K562 (cell line): ENCODE data around the gene H2AZ2. TPM values are rescaled to one million over a fixed set of nuclear protein-coding genes. Genes with fewer than 3 reads are reported as not detected.

Experiments
- ATAC-seq: fragments of 200-7000 bp; cut with Tn5 transposase; 3 replicates; pipeline ENCODE4 v1.9.1; 2020; ENCODE audit warnings: moderate library complexity
- BruUV-seq: library from RNA; stranded (reverse); fragments of 400-500 nt; replicated peaks from 2 replicates; lab custom pipeline; 2021; lab: Mats Ljungman, UMichigan
- CTCF ChIA-PET: fragments of 300-600 bp; formaldehyde crosslinking; extraction: SDS; loops from one replicate; lab custom pipeline; 2021; ENCODE audit warnings: low intra/inter-chr PET ratio; lab: Yijun Ruan, JAX
- POLR2A ChIA-PET: fragments of 300-600, 350-650 bp; sonication (Branson Sonifier 250); formaldehyde crosslinking; extraction: SDS; loops from one replicate; lab custom pipeline; 2021; ENCODE audit warnings: antibody characterized with exemption, inconsistent platforms; lab: Yijun Ruan, JAX
- DNase-seq, 4 experiments: peaks; one replicate each; pipeline versions ENCODE4 v3.0.0 to v3.0.0-alpha.2; 2011 to 2018; ENCODE audit warnings: low spot score in 3 of 4, mixed read lengths in 3 of 4; ENCODE audit errors: extremely low read depth in 1 of 4
- FAIRE-seq: peaks from 2 replicates; lab custom pipeline; 2011; peaks lifted over from hg19 to GRCh38; lab: Jason Lieb, UNC
- H2AFZ ChIP-seq: 2 replicates; pipeline ENCODE4 v1.6.0; 2011; ENCODE audit warnings: low read depth, low read length, control low read depth, inconsistent platforms
- H3K27ac ChIP-seq: fragments of 200-600 bp; 3 replicates; pipeline ENCODE4 v1.8.0; 2011; ENCODE audit warnings: low read depth, mild to moderate bottlenecking, control low read depth, inconsistent platforms, low read length, moderate library complexity, mixed read lengths; ENCODE audit errors: extremely low read depth
- H3K27me3 ChIP-seq, 2 experiments: fragments of 300-600 bp in 1 of 2; 2 replicates in 1 of 2; 3 replicates in 1 of 2; pipeline versions ENCODE4 v1.6.0 to v1.8.0; 2011; ENCODE audit warnings: inconsistent platforms in 2 of 2, low read length in 2 of 2, mild to moderate bottlenecking in 1 of 2, mixed read lengths in 1 of 2, moderate library complexity in 1 of 2; ENCODE audit not compliant: control insufficient read depth in 2 of 2, insufficient read depth in 2 of 2
- H3K36me3 ChIP-seq: fragments of 300-600 bp; 3 replicates; pipeline ENCODE4 v1.8.0; 2011; ENCODE audit warnings: mild to moderate bottlenecking, low read length, inconsistent platforms; ENCODE audit not compliant: control insufficient read depth, insufficient read depth
- H3K4me1 ChIP-seq, 2 experiments: fragments of 200-600 bp in 1 of 2; replicated peaks in 1 of 2; 2 replicates in 1 of 2; 3 replicates in 1 of 2; pipeline versions ENCODE4 v1.5.1 to v1.8.0; 2011; ENCODE audit warnings: inconsistent platforms in 2 of 2, low read length in 2 of 2, mild to moderate bottlenecking in 1 of 2, mixed read lengths in 1 of 2, moderate library complexity in 1 of 2; ENCODE audit not compliant: control insufficient read depth in 2 of 2, insufficient read depth in 2 of 2
- H3K4me2 ChIP-seq: 2 replicates; pipeline ENCODE4 v1.6.1; 2011; ENCODE audit warnings: low read length, control low read depth, inconsistent platforms, mixed read lengths; ENCODE audit not compliant: insufficient read depth
- H3K4me3 ChIP-seq: fragments of 200-600 bp; sonication (generic), shearing (Covaris generic); 2 replicates; pipeline ENCODE4 v1.5.1; 2016; ENCODE audit warnings: control low read depth, inconsistent platforms
- H3K79me2 ChIP-seq: fragments of 200-600 bp; 3 replicates; pipeline ENCODE4 v1.8.0; 2011; ENCODE audit warnings: low read length, inconsistent platforms; ENCODE audit not compliant: control insufficient read depth, insufficient read depth
- H3K9ac ChIP-seq, 2 experiments: 2 replicates each; pipeline versions ENCODE4 v1.6.0 to v1.6.1; 2011; ENCODE audit warnings: low read depth in 2 of 2, low read length in 2 of 2, control low read depth in 1 of 2, inconsistent platforms in 1 of 2, mild to moderate bottlenecking in 1 of 2, mixed read lengths in 1 of 2; ENCODE audit not compliant: insufficient read depth in 1 of 2
- H3K9me1 ChIP-seq: one replicate; pipeline ENCODE4 v1.6.0; 2011; ENCODE audit warnings: inconsistent platforms, mild to moderate bottlenecking, low read length, moderate library complexity; ENCODE audit not compliant: control insufficient read depth, insufficient read depth
- H3K9me3 ChIP-seq: replicated peaks from 2 replicates; pipeline ENCODE4 v1.5.1; 2011; ENCODE audit warnings: low read depth, low read length, inconsistent platforms; ENCODE audit not compliant: control insufficient read depth, insufficient read depth
- H4K20me1 ChIP-seq: replicated peaks from 2 replicates; pipeline ENCODE4 v1.6.1; 2011; ENCODE audit warnings: low read length, inconsistent platforms, mixed read lengths; ENCODE audit not compliant: control insufficient read depth, insufficient read depth
- C11orf30 ChIP-seq: fragments of 450-650 bp; IDR thresholded peaks from 2 replicates; pipeline ENCODE4 v1.6.1; 2016; ENCODE audit warnings: low read depth, mild to moderate bottlenecking
- CTCF ChIP-seq, 3 experiments: IDR thresholded peaks in 2 of 3; conservative IDR thresholded peaks in 1 of 3; 2 replicates each; pipeline ENCODE4 v1.5.1; 2011 to 2012; ENCODE audit warnings: low read length in 3 of 3, mild to moderate bottlenecking in 3 of 3, control low read depth in 2 of 3, improper control_type of control experiment in 1 of 3, inconsistent platforms in 1 of 3, low read depth in 1 of 3, mixed read lengths in 1 of 3, moderate library complexity in 1 of 3; ENCODE audit not compliant: insufficient read depth in 2 of 3
- FOXJ3 ChIP-seq: sonication (generic); formaldehyde crosslinking; IDR thresholded peaks from 2 replicates; pipeline ENCODE4 v1.4.0; 2020; ENCODE audit warnings: mild to moderate bottlenecking, missing genetic modification reagents
- FOXK1 ChIP-seq: sonication (generic); formaldehyde crosslinking; IDR thresholded peaks from 2 replicates; pipeline ENCODE4 v1.8.0; 2022; ENCODE audit warnings: missing genetic modification reagents, mild to moderate bottlenecking, borderline replicate concordance
- MEIS2 ChIP-seq: fragments of 450-650 bp; IDR thresholded peaks from 2 replicates; pipeline ENCODE4 v1.6.1; 2014; ENCODE audit warnings: mild to moderate bottlenecking; ENCODE audit not compliant: partially characterized antibody
- NFATC3 ChIP-seq: fragments of 450-650 bp; IDR thresholded peaks from 2 replicates; pipeline ENCODE4 v1.6.1; 2017; ENCODE audit warnings: mild to moderate bottlenecking
- POLR2A ChIP-seq: fragments of 450-650 bp; conservative IDR thresholded peaks from 2 replicates; pipeline ENCODE4 v1.6.1; 2016
- RAD21 ChIP-seq, 2 experiments: fragments of 250-450 bp in 1 of 2; fragments of 450-650 bp in 1 of 2; sonication (Bioruptor Pico) in 1 of 2; formaldehyde crosslinking in 1 of 2; IDR thresholded peaks in 1 of 2; conservative IDR thresholded peaks in 1 of 2; 2 replicates each; pipeline versions ENCODE4 v1.4.0 to v1.8.0; 2020 to 2022; ENCODE audit warnings: mild to moderate bottlenecking in 2 of 2, moderate library complexity in 1 of 2
- REST ChIP-seq, 2 experiments: fragments of 450-650 bp; formaldehyde crosslinking in 1 of 2; IDR thresholded peaks; 2 replicates each; pipeline versions ENCODE4 v1.4.0 to v1.6.1; 2014 to 2020; ENCODE audit warnings: mild to moderate bottlenecking in 2 of 2, borderline replicate concordance in 1 of 2, low read depth in 1 of 2
- TCF15 ChIP-seq: fragments of 250-450 bp; sonication (Bioruptor Pico); IDR thresholded peaks from 2 replicates; pipeline ENCODE4 v1.8.0; 2022; ENCODE audit warnings: moderate library complexity, mild to moderate bottlenecking, inconsistent platforms
- ZNF316 ChIP-seq: fragments of 450-650 bp; IDR thresholded peaks from 2 replicates; pipeline ENCODE4 v1.6.1; 2016
- ZNF324 ChIP-seq: fragments of 250-450 bp; sonication (Bioruptor Pico); IDR thresholded peaks from 2 replicates; pipeline ENCODE4 v1.4.0; 2020; ENCODE audit warnings: mild to moderate bottlenecking
- WGBS: fragments of 100-300 bp; shearing (Covaris generic); methylation state at CpG from one replicate; pipeline ENCODE4 v1.1.6; 2016; ENCODE audit warnings: low coverage, mixed read lengths; ENCODE audit not compliant: insufficient coverage; ENCODE audit errors: missing lambda C conversion rate; 5-methylcytosine and 5-hydroxymethylcytosine counted together
- in situ Hi-C: fragments of 300-500 bp; cut with MboI; formaldehyde crosslinking; loops from 4 replicates; pipeline ENCODE4 v1.15.0; 2018; ENCODE audit warnings: inconsistent platforms, mixed read lengths
- intact Hi-C: fragments of 100-400 bp; cut with micrococcal nuclease; formaldehyde crosslinking; loops from 2 replicates; pipeline ENCODE4 v1.14.2; 2022
- polyA plus RNA-seq, 8 experiments: library from polyadenylated mRNA; depleted of rRNA in 4 of 8; stranded (reverse) in 5 of 8; unstranded in 3 of 8; fragments of >200 nt; fragmentation: Nextera tagmentation in 2 of 8; fragmentation: Illumina TruSeq in 1 of 8; extraction: Ambion mirVana in 2 of 8; extraction: Trizol in 1 of 8; gene quantifications; 2 replicates each; pipeline versions ENCODE4 v1.2.1 to v1.2.3, GENCODE V29; 2011 to 2014; ENCODE audit warnings: inconsistent platforms in 1 of 8, missing spikeins in 1 of 8
- total RNA-seq, 7 experiments: library from RNA; depleted of rRNA in 6 of 7; stranded (reverse); fragments of >200 nt in 6 of 7; fragmentation: Illumina TruSeq in 2 of 7; extraction: Trizol in 2 of 7; gene quantifications; 2 replicates each; pipeline versions ENCODE4 v1.2.1 to v1.2.3, GENCODE V29; 2011 to 2021; ENCODE audit warnings: low replicate concordance in 1 of 7

The H2AZ2 gene
- total and polyA plus RNA-seq, 9 of the 15 experiments (the other 6 are each of a cell fraction or from before 2014, with no cell fraction given), result 105 to 382 (median 286) TPM

- intact Hi-C loops, result loop anchor here (1.0 kb wide), 1 partner anchor 106 kb away; no protein-coding TSS in a partner anchor
- H3K4me3 ChIP-seq, result no peak overlapping the region
- TF ChIP-seq RAD21 (CRISPR knock-in tag; conservative IDR thresholded peaks at IDR 0.05 in 1 of 2, IDR thresholded peaks at IDR 0.05 in 1 of 2) (peak in 1 of 2 experiments; percentile 62; a peak in 3 of 4 replicates), ZNF316 (peak; percentile 53; the same call in 1 of the 2 replicates), POLR2A (no peak), ZNF324 (no peak), C11orf30 (peak; percentile 11; the same call in 1 of the 2 replicates), REST (IDR thresholded peaks at IDR 0.05; ENCODE audit: borderline replicate concordance) (peak; percentile 37; the same call in 1 of the 2 replicates), REST (CRISPR knock-in tag; IDR thresholded peaks at IDR 0.05; ENCODE audit: low read depth) (no peak), FOXK1 (no peak), TCF15 (CRISPR knock-in tag) (no peak), NFATC3 (no peak), FOXJ3 (no peak), MEIS2 (peak; percentile 4), CTCF (IDR thresholded peaks at IDR 0.05 in 2 of 3, conservative IDR thresholded peaks at IDR 0.05 in 1 of 3; ENCODE audit: insufficient read depth in 2 of 3, low read depth in 1 of 3, low read length in 3 of 3) (peak; percentile 20 to 38 (median 33); a peak in 3 of 6 replicates)
Observed at GRCh38 chr7:44814919-44815318, 33.0 kb downstream of the H2AZ2 start.

More at GRCh38 chr7:44814919-44815318, 33.0 kb downstream of the H2AZ2 start:
- Histone ChIP-seq H3K9me3 (no peaks in the 10 kb centered on the region), H3K4me1 (peaks cover 0 to 5% of the 10 kb centered on the region in 2 experiments; a peak in 4 of 5 replicates), H2AFZ (no peak overlapping the region), H3K4me2 (no peak overlapping the region), H3K9me1 (no peaks in the 10 kb centered on the region), H3K36me3 (no peaks in the 10 kb centered on the region), H3K27ac (no peak overlapping the region), H3K79me2 (no peaks in the 10 kb centered on the region), H3K9ac (no peak overlapping the region), H4K20me1 (no peaks in the 10 kb centered on the region), H3K27me3 (no peaks in the 10 kb centered on the region)
- BruUV-seq, result no TSS peak
- in situ Hi-C loops, result no loop called here
- CTCF ChIA-PET, result interaction anchor here (0.6 to 0.7 kb wide), 2 partner anchors 106 to 150 kb away, joined by 3 to 4 read pairs; no protein-coding TSS in a partner anchor
- DNase-seq (peak in 1 of 4 experiments; percentile 49), FAIRE-seq (no peak), ATAC-seq (peak; percentile 75)
- POLR2A ChIA-PET, result no interaction called here
- WGBS, result 14% methylated on average over 2 of the region's 2 CpGs
